B cell (primary cell): ENCODE results near the gene HOXB7. TPM values are rescaled to one million over a fixed set of nuclear protein-coding genes. Genes with fewer than 3 reads are reported as not detected.
A peak's percentile ranks its signal among the peaks of the same experiment; 100 is the strongest.

ENCODE experiments used
- ATAC-seq: fragments of 200-7000 bp; cut with Tn5 transposase; one replicate; pipeline ENCODE4 v1.10.0; 2021; ENCODE audit warnings: low read depth, mild to moderate bottlenecking, moderate number of reproducible peaks, moderate library complexity
- CTCF ChIA-PET: fragments of 350-600 bp; sonication (Branson Sonifier 250); formaldehyde crosslinking; loops from one replicate; lab custom pipeline; 2021; ENCODE audit warnings: antibody characterized with exemption, inconsistent platforms; lab: Charles Lee
- POLR2A ChIA-PET: fragments of 350-600 bp; sonication (Branson Sonifier 250); formaldehyde crosslinking; loops from one replicate; lab custom pipeline; 2021; ENCODE audit warnings: antibody characterized with exemption; lab: Charles Lee
- DNase-seq: peaks from one replicate; pipeline ENCODE4 v3.0.0; 2013
- H2AFZ ChIP-seq: 2 replicates; pipeline ENCODE4 v1.6.1; 2012; ENCODE audit warnings: mild to moderate bottlenecking, low read depth, low read length; ENCODE audit not compliant: insufficient read depth, poor library complexity, severe bottlenecking
- H3K27ac ChIP-seq, 2 donors: 1 replicate in 1 of 2; 2 replicates in 1 of 2; pipeline ENCODE4 v1.5.1; 2012 to 2013; ENCODE audit warnings: low read length in 2 of 2, mild to moderate bottlenecking in 2 of 2, moderate library complexity in 1 of 2
- H3K27me3 ChIP-seq, 4 experiments: fragments of 200-600 bp in 1 of 4; sonication (generic) in 1 of 4; replicated peaks in 1 of 4; 1 replicate in 2 of 4; 2 replicates in 2 of 4; pipeline versions ENCODE4 v1.6.1 to v1.7.0; 2013 to 2016; ENCODE audit warnings: low read length in 3 of 4, mild to moderate bottlenecking in 2 of 4, mixed read lengths in 1 of 4, moderate library complexity in 1 of 4; ENCODE audit not compliant: insufficient read depth in 4 of 4, control insufficient read depth in 3 of 4; ENCODE audit errors: control extremely low read depth in 1 of 4
- H3K36me3 ChIP-seq, 2 experiments: replicated peaks in 1 of 2; 1 replicate in 1 of 2; 2 replicates in 1 of 2; pipeline versions ENCODE4 v1.6.1 to v1.7.1; 2013; ENCODE audit warnings: low read length in 1 of 2; ENCODE audit not compliant: insufficient read depth in 2 of 2, control insufficient read depth in 1 of 2; ENCODE audit errors: control extremely low read depth in 1 of 2, extremely low read depth in 1 of 2
- H3K4me1 ChIP-seq, 2 donors: fragments of 200-600 bp in 1 of 2; sonication (generic) in 1 of 2; 1 replicate in 1 of 2; 2 replicates in 1 of 2; pipeline versions ENCODE4 v1.5.1 to v1.6.1; 2013 to 2017; ENCODE audit warnings: low read length in 2 of 2; ENCODE audit not compliant: control insufficient read depth in 2 of 2, insufficient read depth in 2 of 2
- H3K4me2 ChIP-seq: replicated peaks from 2 replicates; pipeline ENCODE3; 2012; ENCODE audit warnings: mild to moderate bottlenecking, low read depth, low read length; ENCODE audit not compliant: poor library complexity, severe bottlenecking
- H3K4me3 ChIP-seq, 5 experiments: fragments of 200-600 bp in 1 of 5; sonication (generic) in 1 of 5; 1 replicate in 3 of 5; 2 replicates in 2 of 5; pipeline versions ENCODE4 v1.5.1 to v1.7.0; 2011 to 2016; ENCODE audit warnings: low read length in 4 of 5, mild to moderate bottlenecking in 4 of 5, low read depth in 2 of 5, control low read depth in 1 of 5, moderate library complexity in 1 of 5; ENCODE audit not compliant: insufficient read depth in 1 of 5; ENCODE audit errors: control extremely low read depth in 1 of 5, extremely low read depth in 1 of 5
- H3K79me2 ChIP-seq: fragments of 200-600 bp; sonication (generic); one replicate; pipeline ENCODE4 v1.6.0; 2016; ENCODE audit warnings: low read length; ENCODE audit not compliant: control insufficient read depth, insufficient read depth
- H3K9ac ChIP-seq: fragments of 200-600 bp; sonication (generic); 2 replicates; pipeline ENCODE4 v1.6.1; 2017; ENCODE audit warnings: mild to moderate bottlenecking, low read length, moderate library complexity
- H3K9me3 ChIP-seq, 3 donors: one replicate each; pipeline versions ENCODE4 v1.6.1 to v1.7.1; 2013; ENCODE audit warnings: low read length in 2 of 3; ENCODE audit not compliant: control insufficient read depth in 2 of 3, insufficient read depth in 1 of 3; ENCODE audit errors: control extremely low read depth in 1 of 3
- H4K20me1 ChIP-seq: 2 replicates; pipeline ENCODE4 v1.6.0; 2012; ENCODE audit warnings: mild to moderate bottlenecking, low read length; ENCODE audit not compliant: insufficient read depth, control insufficient read depth, poor library complexity, severe bottlenecking
- H3K27ac Mint-ChIP-seq: one replicate; pipeline ENCODE4 v1.8.0; 2021; ENCODE audit warnings: mixed read lengths
- H3K27me3 Mint-ChIP-seq: one replicate; pipeline ENCODE4 v1.8.0; 2021; ENCODE audit warnings: mixed read lengths
- H3K4me1 Mint-ChIP-seq: one replicate; pipeline ENCODE4 v1.8.0; 2021; ENCODE audit warnings: mixed read lengths
- H3K4me3 Mint-ChIP-seq: one replicate; pipeline ENCODE4 v1.8.0; 2021; ENCODE audit warnings: mixed read lengths
- H3K9me3 Mint-ChIP-seq: one replicate; pipeline ENCODE4 v1.8.0; 2022; ENCODE audit warnings: mixed read lengths; ENCODE audit not compliant: insufficient read depth
- EZH2 ChIP-seq: IDR thresholded peaks from 2 replicates; pipeline ENCODE4 v1.6.1; 2012; ENCODE audit warnings: borderline replicate concordance, low read depth, mild to moderate bottlenecking, moderate library complexity, low read length; ENCODE audit not compliant: insufficient read depth, poor library complexity, severe bottlenecking
- WGBS: methylation state at CpG from one replicate; pipeline ENCODE4 v1.1.5; 2013; ENCODE audit warnings: missing lambda C conversion rate; ENCODE audit not compliant: insufficient coverage; 5-methylcytosine and 5-hydroxymethylcytosine counted together
- intact Hi-C: fragments of 100-400 bp; cut with micrococcal nuclease; formaldehyde crosslinking; loops from one replicate; pipeline ENCODE4 v1.10.0; 2022
- polyA plus RNA-seq: library from polyadenylated mRNA; depleted of rRNA; stranded (reverse); fragments of >200 nt; gene quantifications from 2 replicates; pipeline ENCODE4 v1.2.3, GENCODE V29; 2012
- total RNA-seq, 2 donors: library from RNA; stranded (reverse); fragments of 120-200 nt in 1 of 2; gene quantifications; 1 replicate in 1 of 2; 2 replicates in 1 of 2; pipeline versions ENCODE4 v1.2.3 to v1.2.4, GENCODE V29; 2013 to 2022
- TF ChIP-seq, protein P1 (sequence below): fragments of 200-600 bp; IDR thresholded peaks from one replicate; pipeline ENCODE4 v1.8.0; 2022; ENCODE audit warnings: antibody characterized with exemption, mild to moderate bottlenecking

Gene HOXB7
- total and polyA plus RNA-seq, 2 donors (not counting 1 experiment from before 2014, with no cell fraction given) = 0.25 to 1.3 TPM

- Histone ChIP-seq H3K4me3 (peak overlapping the region in 2 of 5 experiments; percentile 8 to 12), H3K27me3 (peaks cover 0 to 95% (median 68%) of the 10 kb centered on the region in 4 experiments), H4K20me1 (no peaks in the 10 kb centered on the region), H3K36me3 (no peaks in the 10 kb centered on the region), H3K9me3 (peaks cover 0 to 41% (median 0%) of the 10 kb centered on the region in 3 donors), H3K27ac (no peak overlapping the region), H3K79me2 (no peaks in the 10 kb centered on the region), H3K4me2 (peak overlapping the region; percentile 100), H3K9ac (peak overlapping the region; percentile 22), H3K4me1 (peaks cover 69 to 90% of the 10 kb centered on the region in 2 donors), H2AFZ (peak overlapping the region; percentile 9)
- Mint-ChIP-seq H3K27ac (peak overlapping the region; percentile 46), H3K4me3 (peak overlapping the region; percentile 89), H3K27me3 (peaks cover 72% of the 10 kb centered on the region), H3K4me1 (peaks cover 51% of the 10 kb centered on the region), H3K9me3 (no peaks in the 10 kb centered on the region)
- TF ChIP-seq EZH2 = peak; percentile 90
- TF ChIP-seq, protein P1, sequence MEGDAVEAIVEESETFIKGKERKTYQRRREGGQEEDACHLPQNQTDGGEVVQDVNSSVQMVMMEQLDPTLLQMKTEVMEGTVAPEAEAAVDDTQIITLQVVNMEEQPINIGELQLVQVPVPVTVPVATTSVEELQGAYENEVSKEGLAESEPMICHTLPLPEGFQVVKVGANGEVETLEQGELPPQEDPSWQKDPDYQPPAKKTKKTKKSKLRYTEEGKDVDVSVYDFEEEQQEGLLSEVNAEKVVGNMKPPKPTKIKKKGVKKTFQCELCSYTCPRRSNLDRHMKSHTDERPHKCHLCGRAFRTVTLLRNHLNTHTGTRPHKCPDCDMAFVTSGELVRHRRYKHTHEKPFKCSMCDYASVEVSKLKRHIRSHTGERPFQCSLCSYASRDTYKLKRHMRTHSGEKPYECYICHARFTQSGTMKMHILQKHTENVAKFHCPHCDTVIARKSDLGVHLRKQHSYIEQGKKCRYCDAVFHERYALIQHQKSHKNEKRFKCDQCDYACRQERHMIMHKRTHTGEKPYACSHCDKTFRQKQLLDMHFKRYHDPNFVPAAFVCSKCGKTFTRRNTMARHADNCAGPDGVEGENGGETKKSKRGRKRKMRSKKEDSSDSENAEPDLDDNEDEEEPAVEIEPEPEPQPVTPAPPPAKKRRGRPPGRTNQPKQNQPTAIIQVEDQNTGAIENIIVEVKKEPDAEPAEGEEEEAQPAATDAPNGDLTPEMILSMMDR = no peak
- WGBS = 4% methylated on average over 50 of the region's 55 CpGs
- intact Hi-C loops = loop anchor here (5.0 kb wide), 1 partner anchor 37 kb away; the partner anchor contains the start of gene HOXB4
- CTCF ChIA-PET = interaction anchor here (0.9 to 2.1 kb wide), 9 partner anchors 8 to 497 kb away, joined by 3 to 11 read pairs (median 4); no protein-coding TSS in a partner anchor
- DNase-seq (peak; percentile 74), ATAC-seq (no peak)
- POLR2A ChIA-PET = no interaction called here
These were observed 3.3 kb upstream of the HOXB7 start for GRCh38 chr17:48613862-48614694.
